GM08714 (cell line): ENCODE data around the gene BBS10.

ENCODE experiments used
- H3K4me3 ChIP-seq: fragments of 200-500 bp; sonication (Bioruptor generic); 2 replicates; pipeline ENCODE4 v1.5.1; 2014; ENCODE audit warnings: mild to moderate bottlenecking, low read length, inconsistent platforms
- ZNF274 ChIP-seq: IDR thresholded peaks from 2 replicates; pipeline ENCODE4 v1.6.1; 2012; ENCODE audit warnings: mild to moderate bottlenecking, low read depth, low read length

Gene BBS10

DNA sequence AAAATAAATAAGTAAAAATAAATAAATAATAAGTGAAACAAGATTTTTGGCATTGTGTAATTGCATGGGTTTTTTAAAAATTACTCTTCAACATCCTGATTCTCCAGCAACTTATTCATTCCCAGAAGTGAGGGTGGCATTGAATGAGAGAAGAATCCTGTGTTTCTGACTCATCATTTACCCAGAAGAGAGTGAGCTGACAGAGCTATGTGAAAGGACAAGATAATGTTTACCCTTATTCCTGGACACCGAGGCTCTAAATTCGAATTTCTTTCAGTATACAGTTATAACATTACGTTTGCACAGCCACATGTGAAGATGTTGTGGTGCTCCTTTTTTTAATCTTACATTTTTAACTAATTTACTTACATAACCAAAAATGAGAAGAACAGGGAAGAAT, 36.4 kb downstream of the BBS10 start:
- no peak for TF ChIP-seq ZNF274
- H3K4me3 ChIP-seq = no peak overlapping the region

DNA sequence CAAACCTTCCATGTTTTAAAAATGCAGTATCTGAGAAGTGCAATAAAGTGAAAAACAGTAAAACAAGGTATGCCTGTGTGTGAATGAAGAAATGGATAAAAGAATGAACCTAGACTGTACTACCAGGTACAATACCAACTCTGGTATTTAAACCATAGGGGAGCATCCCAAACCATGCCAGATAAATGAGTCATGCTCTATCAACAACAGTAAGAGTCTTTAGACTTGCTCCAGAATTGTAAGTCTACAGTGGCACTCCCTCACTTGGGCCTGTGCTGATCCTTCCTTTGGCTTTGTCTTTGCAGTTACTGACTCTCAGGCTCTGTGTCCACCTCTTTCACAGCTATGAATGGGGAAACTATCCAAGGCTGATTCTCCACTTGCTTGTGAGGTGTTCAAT, 38.1 kb downstream of the BBS10 start:
- no peak for TF ChIP-seq ZNF274
- H3K4me3 ChIP-seq = no peak overlapping the region

DNA sequence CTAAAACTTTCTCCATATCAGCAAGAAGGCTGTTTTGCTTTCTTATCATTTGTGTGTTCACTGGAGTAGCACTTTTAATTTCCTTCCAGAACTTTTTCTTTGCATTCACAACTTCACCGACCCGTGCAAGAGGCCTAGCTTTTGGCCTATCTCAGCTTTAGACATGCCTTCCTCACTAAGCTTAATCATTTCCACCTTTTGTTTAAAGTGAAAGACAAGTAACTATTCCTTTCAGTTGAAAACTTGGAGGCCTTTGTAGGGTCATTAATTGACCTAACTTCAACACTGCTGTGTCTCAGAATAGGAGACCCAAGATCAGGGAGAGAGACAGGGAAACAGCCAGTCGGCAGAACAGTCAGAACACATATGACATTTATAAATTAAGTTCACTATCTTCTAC, 39.3 kb downstream of the BBS10 start:
- TF ChIP-seq ZNF274 = no peak
- H3K4me3 ChIP-seq = no peak overlapping the region

DNA sequence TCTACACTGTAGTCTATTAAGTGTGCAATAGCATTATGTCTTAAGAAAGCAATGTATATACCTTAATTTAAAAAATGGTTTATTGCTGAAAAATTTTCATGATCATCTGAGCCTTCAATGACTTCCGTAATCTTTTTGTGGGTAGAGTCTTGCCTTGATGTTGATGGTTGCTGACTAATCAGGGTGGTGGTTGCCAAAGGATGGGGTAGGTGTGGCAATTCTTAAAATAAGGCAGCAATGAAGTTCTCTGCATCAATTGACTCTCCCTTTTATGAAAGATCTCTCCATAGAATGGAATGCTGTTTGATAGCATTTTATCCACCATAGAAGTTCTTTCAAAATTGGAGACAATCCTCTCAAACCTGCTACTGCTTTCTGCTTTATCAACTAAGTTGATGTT, 41.1 kb downstream of the BBS10 start:
- TF ChIP-seq ZNF274 = no peak
- H3K4me3 ChIP-seq = no peak overlapping the region

DNA sequence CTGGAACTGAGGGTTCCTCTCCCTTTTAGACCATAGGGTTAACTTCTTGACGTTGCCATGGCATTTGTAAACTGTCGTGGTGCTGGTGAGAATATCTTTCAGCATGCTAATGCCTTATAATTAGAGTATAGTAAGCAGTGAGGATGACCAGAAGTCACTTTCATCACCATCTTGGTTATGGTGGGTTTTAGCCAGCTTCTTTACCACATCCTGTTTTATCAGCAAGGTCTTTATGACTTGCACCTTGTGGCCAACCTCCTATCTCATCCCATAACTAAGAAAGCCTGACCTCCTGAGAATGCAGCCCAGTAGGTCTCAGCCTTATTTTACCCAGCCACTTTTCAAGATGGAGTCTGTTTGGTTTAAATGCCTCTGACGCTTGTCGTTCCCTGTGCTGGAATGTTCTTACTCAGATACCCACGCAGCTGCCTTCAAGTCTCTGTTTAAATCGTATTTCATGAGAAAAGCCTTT, 44.2 kb downstream of the BBS10 start:
- TF ChIP-seq ZNF274 = no peak
- no peak overlapping the region for H3K4me3 ChIP-seq

DNA sequence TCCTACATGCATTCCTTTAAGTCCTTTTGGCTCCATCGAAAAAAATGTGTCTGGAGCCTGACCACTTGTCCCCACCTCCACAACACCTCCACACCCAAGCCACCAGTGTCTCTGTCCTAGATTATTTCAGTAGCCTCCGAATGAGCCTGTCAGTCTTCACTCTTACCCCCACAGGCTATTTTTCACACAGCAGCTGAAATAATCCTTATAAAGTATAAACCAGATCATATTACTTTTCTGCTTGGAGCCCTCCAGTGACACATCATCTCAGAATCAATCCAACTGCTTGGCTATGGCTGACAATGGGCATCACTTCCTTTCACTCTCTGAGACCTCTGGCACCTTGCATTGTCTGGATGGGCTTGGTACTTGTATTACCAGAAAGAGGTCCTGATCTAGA, 44.9 kb downstream of the BBS10 start:
- no peak for TF ChIP-seq ZNF274
- no peak overlapping the region for H3K4me3 ChIP-seq

DNA sequence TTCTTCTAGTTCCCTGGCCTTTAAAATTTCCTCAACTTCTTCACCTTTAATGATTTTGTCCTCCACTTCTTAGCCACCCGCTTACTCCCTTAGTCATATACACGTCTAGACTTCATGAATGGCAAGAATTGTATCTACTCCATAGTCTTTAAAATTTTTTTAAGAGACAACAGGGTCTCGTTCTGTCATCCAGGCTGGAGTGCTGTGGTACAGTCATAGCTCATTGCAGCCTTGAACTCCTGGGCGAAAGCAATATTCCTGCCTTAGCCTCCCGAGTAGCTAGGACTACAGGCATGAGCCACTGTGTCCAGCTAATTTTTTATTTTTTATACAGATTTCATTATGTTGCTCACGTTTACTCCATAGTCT, 47.9 kb downstream of the BBS10 start:
- no peak for TF ChIP-seq ZNF274
- H3K4me3 ChIP-seq = no peak overlapping the region

DNA sequence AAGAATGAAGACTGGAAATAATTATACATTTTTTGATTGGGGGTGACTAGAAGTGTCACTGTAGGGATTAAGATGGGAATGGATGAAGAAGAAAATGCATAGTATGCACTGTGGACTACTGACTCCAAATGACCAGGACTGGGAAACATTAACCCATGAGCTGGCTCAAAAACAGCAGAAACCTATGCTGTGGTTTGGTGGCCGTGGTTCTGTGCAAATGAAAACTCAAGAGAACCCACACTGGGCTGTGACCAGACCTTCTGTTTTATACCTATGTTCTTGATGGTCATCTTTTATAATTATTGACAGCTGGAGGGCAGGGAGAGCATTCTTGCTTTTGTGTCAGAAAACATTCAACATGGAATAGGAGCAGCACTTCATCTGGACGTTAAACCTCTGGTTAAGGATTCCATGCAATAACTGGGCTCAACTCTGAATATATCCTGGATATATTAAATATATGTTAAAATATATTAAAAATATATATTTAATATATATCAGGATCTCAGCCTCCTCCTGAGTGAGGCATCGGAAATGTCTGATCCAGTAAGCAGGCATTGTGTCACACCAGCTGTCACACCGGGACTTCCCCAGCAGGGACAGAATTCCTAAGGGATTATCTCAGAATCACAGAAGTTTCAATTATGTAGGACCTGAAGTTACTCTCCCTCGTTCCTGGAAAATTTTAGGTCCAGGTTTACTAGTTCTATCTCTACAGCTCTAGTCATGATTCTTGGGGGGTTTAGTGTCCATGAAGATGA, 48.5 kb downstream of the BBS10 start:
- H3K4me3 ChIP-seq = no peak overlapping the region
- no peak for TF ChIP-seq ZNF274
